Lower leg skin (tissue), 3 donors: ENCODE results near the gene RIPPLY3.

Source experiments
- CTCF ChIP-seq, 3 donors: fragments of 450-650 bp; IDR thresholded peaks; one replicate each; pipeline ENCODE4 v1.5.1; 2016; ENCODE audit warnings: antibody characterized with exemption in 3 of 3, mild to moderate bottlenecking in 3 of 3, moderate library complexity in 2 of 3
- POLR2A ChIP-seq, 2 donors: fragments of 450-650 bp; IDR thresholded peaks; one replicate each; pipeline ENCODE4 v1.6.1; 2016 to 2017; ENCODE audit warnings: antibody characterized with exemption in 2 of 2, mild to moderate bottlenecking in 1 of 2, moderate library complexity in 1 of 2

- TF ChIP-seq CTCF (IDR thresholded peaks at IDR 0.05) (no peak), POLR2A (IDR thresholded peaks at IDR 0.05) (no peak)
Observed at GRCh38 chr21:36973986-36974850, 32.3 kb upstream of the RIPPLY3 start.
